Measurements from ENCODE around the gene DNAH6. TPM values are rescaled to one million over a fixed set of nuclear protein-coding genes. Genes with fewer than 3 reads are reported as not detected.
A peak's percentile ranks its signal among the peaks of the same experiment; 100 is the strongest.

The DNAH6 gene
- total RNA-seq, 1 experiment from 2014 or later: not detected

GRCh38 chr2:84472856-84473565, 43.3 kb upstream of the DNAH6 start:
- Histone ChIP-seq H3F3A (ENCODE audit: low read length, unreplicated experiment) (no peaks in the 10 kb centered on the region), H4K20me1 (ENCODE audit: low read length) (no peaks in the 10 kb centered on the region), H3K27ac (ENCODE audit: low read length) (no peak overlapping the region), H3K79me2 (ENCODE audit: low read length) (no peaks in the 10 kb centered on the region), H3K4me1 (ENCODE audit: insufficient read depth, low read length) (peaks cover 10% of the 10 kb centered on the region), H3K9ac (ENCODE audit: low read length) (no peak overlapping the region), H3K9me2 (replicated peaks; ENCODE audit: low read length) (no peaks in the 10 kb centered on the region), H3K9me3 (ENCODE audit: low read length) (no peaks in the 10 kb centered on the region), H2AFZ (ENCODE audit: low read length) (no peak overlapping the region), H3K27me3 (ENCODE audit: low read length) (no peaks in the 10 kb centered on the region), H3K4me2 (ENCODE audit: low read length) (no peak overlapping the region), H3K36me3 (ENCODE audit: low read depth, low read length) (no peaks in the 10 kb centered on the region), H3K4me3 (ENCODE audit: low read length) (no peak overlapping the region)
- TF ChIP-seq, protein P1, sequence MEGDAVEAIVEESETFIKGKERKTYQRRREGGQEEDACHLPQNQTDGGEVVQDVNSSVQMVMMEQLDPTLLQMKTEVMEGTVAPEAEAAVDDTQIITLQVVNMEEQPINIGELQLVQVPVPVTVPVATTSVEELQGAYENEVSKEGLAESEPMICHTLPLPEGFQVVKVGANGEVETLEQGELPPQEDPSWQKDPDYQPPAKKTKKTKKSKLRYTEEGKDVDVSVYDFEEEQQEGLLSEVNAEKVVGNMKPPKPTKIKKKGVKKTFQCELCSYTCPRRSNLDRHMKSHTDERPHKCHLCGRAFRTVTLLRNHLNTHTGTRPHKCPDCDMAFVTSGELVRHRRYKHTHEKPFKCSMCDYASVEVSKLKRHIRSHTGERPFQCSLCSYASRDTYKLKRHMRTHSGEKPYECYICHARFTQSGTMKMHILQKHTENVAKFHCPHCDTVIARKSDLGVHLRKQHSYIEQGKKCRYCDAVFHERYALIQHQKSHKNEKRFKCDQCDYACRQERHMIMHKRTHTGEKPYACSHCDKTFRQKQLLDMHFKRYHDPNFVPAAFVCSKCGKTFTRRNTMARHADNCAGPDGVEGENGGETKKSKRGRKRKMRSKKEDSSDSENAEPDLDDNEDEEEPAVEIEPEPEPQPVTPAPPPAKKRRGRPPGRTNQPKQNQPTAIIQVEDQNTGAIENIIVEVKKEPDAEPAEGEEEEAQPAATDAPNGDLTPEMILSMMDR (conservative IDR thresholded peaks at IDR 0.05; ENCODE audit: low read depth, low read length): no peak
- TF ChIP-seq EZH2 (IDR thresholded peaks at IDR 0.05; ENCODE audit: low read length, unreplicated experiment): no peak
- no peak for TF ChIP-seq EZH2phosphoT487 (IDR thresholded peaks at IDR 0.05; ENCODE audit: borderline replicate concordance, low read length)
- DNase-seq (no peak), ATAC-seq (no peak)
- intact Hi-C loops (cut with micrococcal nuclease): no loop called here
- BruUV-seq (replicated peaks): no TSS peak
- ChIA-PET POLR2A (ENCODE audit: unreplicated experiment) (interaction anchor here (0.6 kb wide), 1 partner anchor 24 kb away, joined by 6 read pairs; no protein-coding TSS in a partner anchor), CTCF (no interaction called here)

DNA sequence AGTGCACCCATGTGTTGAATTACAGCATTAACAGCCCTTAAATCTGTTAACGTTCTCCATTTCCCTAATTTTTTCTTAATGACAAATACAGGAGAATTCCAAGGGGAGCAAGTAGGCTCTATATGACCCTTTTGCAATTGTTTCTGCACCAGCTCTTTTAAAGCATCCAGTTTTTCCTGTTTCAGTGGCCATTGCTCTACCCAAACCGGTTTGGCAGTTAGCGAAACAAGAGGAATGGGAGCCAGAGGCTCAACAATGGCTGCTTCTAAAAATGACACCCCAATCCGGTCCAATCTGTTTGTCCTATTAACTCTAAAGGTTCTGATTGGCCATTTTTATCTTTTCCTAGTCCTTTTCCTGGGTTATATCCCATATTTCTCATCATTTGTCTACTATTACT, 42.1 kb upstream of the DNAH6 start:
- POLR2A ChIA-PET (ENCODE audit: unreplicated experiment): no interaction called here
- H3K27ac ChIP-seq (ENCODE audit: low read length): no peak overlapping the region

GRCh38 chr2:84477886-84478285, 38.4 kb upstream of the DNAH6 start:
- no peaks in the 10 kb centered on the region for H3F3A ChIP-seq (ENCODE audit: low read length, unreplicated experiment)
- CTCF ChIA-PET: no interaction called here
- no TSS peak for BruUV-seq (replicated peaks)

More for the DNA sequence above, 42.1 kb upstream of the DNAH6 start:
- no peak overlapping the region for H2AFZ ChIP-seq (ENCODE audit: low read length)
- H3K79me2 ChIP-seq (ENCODE audit: low read length): no peaks in the 10 kb centered on the region
- no peaks in the 10 kb centered on the region for H4K20me1 ChIP-seq (ENCODE audit: low read length)
- DNase-seq (peak; percentile 74), ATAC-seq (no peak)
- no peaks in the 10 kb centered on the region for H3K9me2 ChIP-seq (replicated peaks; ENCODE audit: low read length)
- no peaks in the 10 kb centered on the region for H3K9me3 ChIP-seq (ENCODE audit: low read length)
- no peaks in the 10 kb centered on the region for H3K27me3 ChIP-seq (ENCODE audit: low read length)
- no peaks in the 10 kb centered on the region for H3F3A ChIP-seq (ENCODE audit: low read length, unreplicated experiment)
- no peak overlapping the region; the same call in 1 of the 2 replicates for H3K4me2 ChIP-seq (ENCODE audit: low read length)
- H3K36me3 ChIP-seq (ENCODE audit: low read depth, low read length): no peaks in the 10 kb centered on the region
- peaks cover 10% of the 10 kb centered on the region for H3K4me1 ChIP-seq (ENCODE audit: insufficient read depth, low read length)
- no peak overlapping the region for H3K9ac ChIP-seq (ENCODE audit: low read length)
- no peak for TF ChIP-seq EZH2phosphoT487 (IDR thresholded peaks at IDR 0.05; ENCODE audit: borderline replicate concordance, low read length)
- TF ChIP-seq EZH2 (IDR thresholded peaks at IDR 0.05; ENCODE audit: low read length, unreplicated experiment): no peak
- TF ChIP-seq, protein P1 (conservative IDR thresholded peaks at IDR 0.05; ENCODE audit: low read depth, low read length): no peak
- intact Hi-C loops (cut with micrococcal nuclease): no loop called here
- BruUV-seq (replicated peaks): no TSS peak
- CTCF ChIA-PET: no interaction called here
- H3K4me3 ChIP-seq (ENCODE audit: low read length): no peak overlapping the region

More at GRCh38 chr2:84477886-84478285, 38.4 kb upstream of the DNAH6 start:
- H2AFZ ChIP-seq (ENCODE audit: low read length): no peak overlapping the region
- intact Hi-C loops (cut with micrococcal nuclease): no loop called here
- H3K4me1 ChIP-seq (ENCODE audit: insufficient read depth, low read length): peaks cover 10% of the 10 kb centered on the region
- DNase-seq (no peak), ATAC-seq (no peak)
- H3K27me3 ChIP-seq (ENCODE audit: low read length): no peaks in the 10 kb centered on the region
- no peak overlapping the region for H3K9ac ChIP-seq (ENCODE audit: low read length)
- no peaks in the 10 kb centered on the region for H3K36me3 ChIP-seq (ENCODE audit: low read depth, low read length)
- no peak overlapping the region for H3K27ac ChIP-seq (ENCODE audit: low read length)
- TF ChIP-seq EZH2phosphoT487 (IDR thresholded peaks at IDR 0.05; ENCODE audit: borderline replicate concordance, low read length) (no peak), EZH2 (IDR thresholded peaks at IDR 0.05; ENCODE audit: low read length, unreplicated experiment) (no peak)
- TF ChIP-seq, protein P1 (conservative IDR thresholded peaks at IDR 0.05; ENCODE audit: low read depth, low read length): no peak
- no peaks in the 10 kb centered on the region for H4K20me1 ChIP-seq (ENCODE audit: low read length)
- POLR2A ChIA-PET (ENCODE audit: unreplicated experiment): no interaction called here
- H3K4me3 ChIP-seq (ENCODE audit: low read length): no peak overlapping the region
- H3K9me2 ChIP-seq (replicated peaks; ENCODE audit: low read length): no peaks in the 10 kb centered on the region
- H3K79me2 ChIP-seq (ENCODE audit: low read length): no peaks in the 10 kb centered on the region
- no peaks in the 10 kb centered on the region for H3K9me3 ChIP-seq (ENCODE audit: low read length)
- no peak overlapping the region for H3K4me2 ChIP-seq (ENCODE audit: low read length)
